ENCODE measurements around the gene SASH1. TPM values are rescaled to one million over a fixed set of nuclear protein-coding genes. Genes with fewer than 3 reads are reported as not detected.

Gene SASH1
- total and polyA plus RNA-seq, 2 experiments from 2014 or later, result 7.5 to 7.8 TPM

DNA sequence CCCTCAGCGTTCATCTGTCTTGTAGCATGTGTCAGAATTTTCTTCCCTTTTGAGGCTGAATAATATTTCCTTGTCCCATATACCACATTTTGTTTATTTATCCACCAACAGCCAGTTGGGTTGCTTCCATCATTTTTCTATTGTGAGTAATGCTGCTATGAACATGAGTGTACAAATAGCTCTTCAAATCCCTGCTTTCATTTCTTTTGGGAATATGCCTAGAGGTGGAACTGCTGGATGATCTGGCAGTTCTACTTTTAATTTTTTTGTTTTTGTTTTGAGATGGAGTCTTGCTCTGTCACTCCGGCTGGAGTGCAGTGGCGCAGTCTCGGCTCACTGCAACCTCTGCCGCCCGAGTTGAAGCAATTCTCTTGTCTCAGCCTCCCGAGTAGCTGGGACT, 64.7 kb downstream of the SASH1 start:
- DNase-seq (ENCODE audit: low spot score), result no peak
- TF ChIP-seq EZH2phosphoT487 (IDR thresholded peaks at IDR 0.05; ENCODE audit: low read depth, severe bottlenecking, unreplicated experiment) (no peak), EZH2 (IDR thresholded peaks at IDR 0.05; ENCODE audit: borderline replicate concordance) (no peak), CTCF (IDR thresholded peaks at IDR 0.05; ENCODE audit: poor library complexity) (no peak)
- H3K4me3 ChIP-seq, result no peak overlapping the region
- no peaks in the 10 kb centered on the region for H3K9me3 ChIP-seq (ENCODE audit: low read depth)
- H2AFZ ChIP-seq, result no peak overlapping the region
- no peaks in the 10 kb centered on the region for H3K4me1 ChIP-seq (ENCODE audit: insufficient read depth)
- H3K4me2 ChIP-seq, result no peak overlapping the region
- H3K27ac ChIP-seq, result no peak overlapping the region
- no peaks in the 10 kb centered on the region for H3K36me3 ChIP-seq (replicated peaks; ENCODE audit: insufficient read depth, low read depth)
- H3K27me3 ChIP-seq, result no peaks in the 10 kb centered on the region
- H4K20me1 ChIP-seq (ENCODE audit: insufficient read depth, poor library complexity, severe bottlenecking), result no peaks in the 10 kb centered on the region
- no peaks in the 10 kb centered on the region for H3K79me2 ChIP-seq
- WGBS (ENCODE audit: low lambda C conversion rate, missing lambda C conversion rate), result 97% methylated on average over 7 of the region's 7 CpGs
- H3K9me2 ChIP-seq (replicated peaks; ENCODE audit: insufficient read depth), result no peaks in the 10 kb centered on the region

GRCh38 chr6:148413321-148414091, 70.9 kb downstream of the SASH1 start:
- 93% methylated on average over 12 of the region's 12 CpGs for WGBS (ENCODE audit: low lambda C conversion rate, missing lambda C conversion rate)
- no peaks in the 10 kb centered on the region for H3K9me2 ChIP-seq (replicated peaks; ENCODE audit: insufficient read depth)
- H4K20me1 ChIP-seq (ENCODE audit: insufficient read depth, poor library complexity, severe bottlenecking), result no peaks in the 10 kb centered on the region

DNA sequence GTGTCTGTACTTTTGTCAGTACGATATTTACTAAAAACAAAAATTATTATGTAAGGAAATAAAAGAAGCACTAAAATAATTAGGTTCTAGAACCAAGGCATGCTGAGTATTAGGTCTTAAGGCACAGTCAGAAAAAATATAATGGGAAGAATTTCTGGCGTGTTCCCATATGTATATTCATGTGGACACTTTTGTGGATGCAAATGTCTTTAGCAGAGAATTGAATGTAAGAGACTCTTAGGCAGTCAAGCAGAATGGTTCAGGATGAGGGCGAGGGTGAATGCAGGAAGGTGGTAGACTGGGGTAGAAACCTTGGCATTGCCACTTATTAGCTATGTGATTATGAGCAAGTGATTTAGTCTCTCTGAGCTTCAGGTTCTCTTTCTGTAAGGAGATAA, 71.5 kb downstream of the SASH1 start:
- whole genome bisulfite sequencing (ENCODE audit: low lambda C conversion rate, missing lambda C conversion rate), result 98% methylated on average over 3 of the region's 3 CpGs

More at GRCh38 chr6:148413321-148414091, 70.9 kb downstream of the SASH1 start:
- Histone ChIP-seq H3K4me2 (no peak overlapping the region), H3K79me2 (no peaks in the 10 kb centered on the region), H3K36me3 (replicated peaks; ENCODE audit: insufficient read depth, low read depth) (no peaks in the 10 kb centered on the region), H3K4me1 (ENCODE audit: insufficient read depth) (no peaks in the 10 kb centered on the region), H3K9me3 (ENCODE audit: low read depth) (no peaks in the 10 kb centered on the region), H3K4me3 (no peak overlapping the region), H3K27me3 (no peaks in the 10 kb centered on the region), H2AFZ (no peak overlapping the region), H3K27ac (no peak overlapping the region)
- TF ChIP-seq EZH2phosphoT487 (IDR thresholded peaks at IDR 0.05; ENCODE audit: low read depth, severe bottlenecking, unreplicated experiment) (no peak), CTCF (IDR thresholded peaks at IDR 0.05; ENCODE audit: poor library complexity) (no peak), EZH2 (IDR thresholded peaks at IDR 0.05; ENCODE audit: borderline replicate concordance) (no peak)
- DNase-seq (ENCODE audit: low spot score), result no peak

More for the DNA sequence above, 71.5 kb downstream of the SASH1 start:
- TF ChIP-seq EZH2 (IDR thresholded peaks at IDR 0.05; ENCODE audit: borderline replicate concordance) (no peak), CTCF (IDR thresholded peaks at IDR 0.05; ENCODE audit: poor library complexity) (no peak), EZH2phosphoT487 (IDR thresholded peaks at IDR 0.05; ENCODE audit: low read depth, severe bottlenecking, unreplicated experiment) (no peak)
- no peak overlapping the region for H3K4me2 ChIP-seq
- H3K79me2 ChIP-seq, result no peaks in the 10 kb centered on the region
- no peaks in the 10 kb centered on the region for H3K9me2 ChIP-seq (replicated peaks; ENCODE audit: insufficient read depth)
- no peaks in the 10 kb centered on the region for H3K27me3 ChIP-seq
- no peaks in the 10 kb centered on the region for H3K4me1 ChIP-seq (ENCODE audit: insufficient read depth)
- DNase-seq (ENCODE audit: low spot score), result no peak
- no peak overlapping the region for H3K4me3 ChIP-seq
- H2AFZ ChIP-seq, result no peak overlapping the region
- no peaks in the 10 kb centered on the region for H3K36me3 ChIP-seq (replicated peaks; ENCODE audit: insufficient read depth, low read depth)
- H3K9me3 ChIP-seq (ENCODE audit: low read depth), result no peaks in the 10 kb centered on the region
- no peak overlapping the region for H3K27ac ChIP-seq
- H4K20me1 ChIP-seq (ENCODE audit: insufficient read depth, poor library complexity, severe bottlenecking), result no peaks in the 10 kb centered on the region
